ENCODE data around the gene NXT1.

The NXT1 gene

GRCh38 chr20:23317081-23317480 is 33.5 kb upstream of the NXT1 start:
- Histone ChIP-seq H4K20me1 (ENCODE audit: insufficient read depth, low read length) (no peaks in the 10 kb centered on the region), H2AFZ (ENCODE audit: low read length) (no peak overlapping the region), H3K9ac (ENCODE audit: low read length) (no peak overlapping the region), H3K4me2 (ENCODE audit: low read length) (no peak overlapping the region), H3K79me2 (ENCODE audit: insufficient read depth, low read length) (no peaks in the 10 kb centered on the region), H3K9me2 (ENCODE audit: low read depth, low read length) (no peaks in the 10 kb centered on the region), H3K4me1 (ENCODE audit: insufficient read depth, low read length, severe bottlenecking) (no peaks in the 10 kb centered on the region), H3K36me3 (ENCODE audit: insufficient read depth, low read length) (no peaks in the 10 kb centered on the region), H3K9me3 (ENCODE audit: low read length) (no peaks in the 10 kb centered on the region), H3K4me3 (ENCODE audit: low read depth, low read length, poor library complexity, severe bottlenecking) (no peak overlapping the region), H3F3A (ENCODE audit: insufficient read depth, low read length) (no peaks in the 10 kb centered on the region), H3K27me3 (ENCODE audit: insufficient read depth, low read length) (no peaks in the 10 kb centered on the region), H3K27ac (ENCODE audit: low read depth, low read length, poor library complexity, severe bottlenecking) (no peak overlapping the region)
- TF ChIP-seq EZH2 (IDR thresholded peaks at IDR 0.05; ENCODE audit: borderline replicate concordance, low read length), result no peak
- TF ChIP-seq CTCF (IDR thresholded peaks at IDR 0.05; ENCODE audit: low read length), result no peak

- no peaks in the 10 kb centered on the region for H3K9me3 ChIP-seq (ENCODE audit: low read length)
- H3K9me2 ChIP-seq (ENCODE audit: low read depth, low read length), result no peaks in the 10 kb centered on the region
- H3K36me3 ChIP-seq (ENCODE audit: insufficient read depth, low read length), result no peaks in the 10 kb centered on the region
- no peaks in the 10 kb centered on the region for H4K20me1 ChIP-seq (ENCODE audit: insufficient read depth, low read length)
- H3F3A ChIP-seq (ENCODE audit: insufficient read depth, low read length), result no peaks in the 10 kb centered on the region
- no peaks in the 10 kb centered on the region for H3K27me3 ChIP-seq (ENCODE audit: insufficient read depth, low read length)
- no peak overlapping the region for H3K4me3 ChIP-seq (ENCODE audit: low read depth, low read length, poor library complexity, severe bottlenecking)
- H3K79me2 ChIP-seq (ENCODE audit: insufficient read depth, low read length), result no peaks in the 10 kb centered on the region
- no peak overlapping the region for H3K27ac ChIP-seq (ENCODE audit: low read depth, low read length, poor library complexity, severe bottlenecking)
- H3K4me1 ChIP-seq (ENCODE audit: insufficient read depth, low read length, severe bottlenecking), result no peaks in the 10 kb centered on the region
- TF ChIP-seq CTCF (IDR thresholded peaks at IDR 0.05; ENCODE audit: low read length), result no peak
- TF ChIP-seq EZH2 (IDR thresholded peaks at IDR 0.05; ENCODE audit: borderline replicate concordance, low read length), result no peak
- H3K9ac ChIP-seq (ENCODE audit: low read length), result no peak overlapping the region
- H2AFZ ChIP-seq (ENCODE audit: low read length), result no peak overlapping the region
- no peak overlapping the region for H3K4me2 ChIP-seq (ENCODE audit: low read length)
These were observed 32.2 kb upstream of the NXT1 start for GRCh38 chr20:23318347-23318746.

GRCh38 chr20:23320317-23320716 is 30.3 kb upstream of the NXT1 start:
- Histone ChIP-seq H3K9ac (ENCODE audit: low read length) (no peak overlapping the region), H3K27ac (ENCODE audit: low read depth, low read length, poor library complexity, severe bottlenecking) (no peak overlapping the region), H3K4me1 (ENCODE audit: insufficient read depth, low read length, severe bottlenecking) (no peaks in the 10 kb centered on the region), H3K36me3 (ENCODE audit: insufficient read depth, low read length) (no peaks in the 10 kb centered on the region), H3K79me2 (ENCODE audit: insufficient read depth, low read length) (no peaks in the 10 kb centered on the region), H3K9me3 (ENCODE audit: low read length) (no peaks in the 10 kb centered on the region), H3K9me2 (ENCODE audit: low read depth, low read length) (no peaks in the 10 kb centered on the region), H3K27me3 (ENCODE audit: insufficient read depth, low read length) (no peaks in the 10 kb centered on the region), H2AFZ (ENCODE audit: low read length) (no peak overlapping the region), H4K20me1 (ENCODE audit: insufficient read depth, low read length) (no peaks in the 10 kb centered on the region), H3K4me2 (ENCODE audit: low read length) (no peak overlapping the region), H3F3A (ENCODE audit: insufficient read depth, low read length) (no peaks in the 10 kb centered on the region), H3K4me3 (ENCODE audit: low read depth, low read length, poor library complexity, severe bottlenecking) (no peak overlapping the region)
- TF ChIP-seq EZH2 (IDR thresholded peaks at IDR 0.05; ENCODE audit: borderline replicate concordance, low read length) (no peak), CTCF (IDR thresholded peaks at IDR 0.05; ENCODE audit: low read length) (peak; percentile 40; the same call in 1 of the 2 replicates)

All from OCI-LY1 (cell line).